GM21381 (cell line): ENCODE measurements around the gene PLAGL2.
A peak's percentile ranks its signal among the peaks of the same experiment; 100 is the strongest.
"Not testable (repeated sequence)": the region's sequence is repeated elsewhere in the genome, so short reads cannot be mapped to it uniquely, and the experiment has no call there.

Experiments used
- ATAC-seq: cut with Tn5 transposase; IDR thresholded peaks from one replicate; pipeline ENCODE4 v1.9.1; 2021; ENCODE audit warnings: mild to moderate bottlenecking, moderate library complexity; ENCODE audit not compliant: unreplicated experiment

PLAGL2 gene

GRCh38 chr20:32183947-32184635 lies 23.5 kb downstream of the PLAGL2 start:
- no peak for ATAC-seq

GRCh38 chr20:32181606-32182005 lies 25.9 kb downstream of the PLAGL2 start:
- ATAC-seq: no peak

GRCh38 chr20:32179934-32180333 lies 27.6 kb downstream of the PLAGL2 start:
- ATAC-seq: no peak

- no peak for ATAC-seq
Observed at GRCh38 chr20:32179515-32179914, 28.0 kb downstream of the PLAGL2 start.

- not testable (repeated sequence) for ATAC-seq
Observed at GRCh38 chr20:32177696-32178095, 29.8 kb downstream of the PLAGL2 start.

GRCh38 chr20:32168184-32168910 lies 39.2 kb downstream of the PLAGL2 start:
- ATAC-seq: no peak

- no peak for ATAC-seq
Observed at GRCh38 chr20:32167552-32167951, 40.0 kb downstream of the PLAGL2 start.

GRCh38 chr20:32165836-32166545 lies 41.6 kb downstream of the PLAGL2 start:
- ATAC-seq: no peak

GRCh38 chr20:32164984-32165735 lies 42.4 kb downstream of the PLAGL2 start:
- no peak for ATAC-seq

- ATAC-seq: no peak
Observed at GRCh38 chr20:32163951-32164350, 43.6 kb downstream of the PLAGL2 start.

GRCh38 chr20:32162351-32162750 lies 45.2 kb downstream of the PLAGL2 start:
- ATAC-seq: no peak

GRCh38 chr20:32160341-32160740 lies 47.2 kb downstream of the PLAGL2 start:
- no peak for ATAC-seq

GRCh38 chr20:32159766-32160221 lies 47.7 kb downstream of the PLAGL2 start:
- no peak for ATAC-seq

- no peak for ATAC-seq
Observed at GRCh38 chr20:32158943-32159660, 48.4 kb downstream of the PLAGL2 start.

GRCh38 chr20:32158351-32158750 lies 49.2 kb downstream of the PLAGL2 start:
- no peak for ATAC-seq

GRCh38 chr20:32157611-32158010 lies 49.9 kb downstream of the PLAGL2 start:
- ATAC-seq: no peak

- ATAC-seq: peak; percentile 62
Observed at GRCh38 chr20:32155017-32155981, 52.2 kb downstream of the PLAGL2 start.

GRCh38 chr20:32153771-32154170 lies 53.8 kb downstream of the PLAGL2 start:
- no peak for ATAC-seq

GRCh38 chr20:32153156-32153665 lies 54.3 kb downstream of the PLAGL2 start:
- ATAC-seq: no peak
